GM12878 (cell line): ENCODE results near the gene STK17A. TPM values are rescaled to one million over a fixed set of nuclear protein-coding genes. Genes with fewer than 3 reads are reported as not detected.

Experiments
- ATAC-seq: fragments of 200-7000 bp; cut with Tn5 transposase; 3 replicates; pipeline ENCODE4 v1.9.1; 2020; ENCODE audit warnings: mild to moderate bottlenecking, moderate library complexity
- BruUV-seq: library from RNA; stranded (reverse); fragments of 400-500 nt; replicated peaks from 2 replicates; lab custom pipeline; 2021; lab: Mats Ljungman, UMichigan
- CTCF ChIA-PET: fragments of 300-600 bp; sonication (Branson Sonifier 250); formaldehyde crosslinking; extraction: SDS; loops from one replicate; lab custom pipeline; 2021; ENCODE audit warnings: inconsistent platforms; lab: Yijun Ruan, JAX
- POLR2A ChIA-PET: fragments of 350-600 bp; formaldehyde crosslinking; extraction: SDS; loops from one replicate; lab custom pipeline; 2021; ENCODE audit warnings: inconsistent platforms; lab: Charles Lee
- RAD21 ChIA-PET: fragments of 300-600 bp; sonication (Branson Sonifier 250); formaldehyde crosslinking; loops from one replicate; lab custom pipeline; 2023; ENCODE audit warnings: antibody characterized with exemption; ENCODE audit not compliant: unreplicated experiment; lab: Charles Lee
- SMC1A ChIA-PET: fragments of 300-600 bp; sonication (Branson Sonifier 250); formaldehyde crosslinking; loops from one replicate; lab custom pipeline; 2023; ENCODE audit not compliant: unreplicated experiment, uncharacterized antibody; lab: Charles Lee
- DNase-seq: peaks from one replicate; pipeline ENCODE4 v3.0.0-alpha.2; 2011; ENCODE audit warnings: low read depth, low spot score
- FAIRE-seq: peaks from 3 replicates; lab custom pipeline; 2011; peaks lifted over from hg19 to GRCh38; lab: Jason Lieb, UNC
- H2AFZ ChIP-seq: 2 replicates; pipeline ENCODE4 v1.6.0; 2011; ENCODE audit warnings: low read depth, low read length, control low read depth; ENCODE audit not compliant: control insufficient read depth
- H3K27ac ChIP-seq: 2 replicates; pipeline ENCODE4 v1.5.1; 2011; ENCODE audit warnings: control low read depth; ENCODE audit not compliant: control insufficient read depth, insufficient read depth
- H3K27me3 ChIP-seq, 2 experiments: replicated peaks in 1 of 2; 2 replicates each; pipeline versions ENCODE4 v1.6.0 to v1.6.1; 2011; ENCODE audit warnings: low read length in 1 of 2; ENCODE audit not compliant: control insufficient read depth in 2 of 2, insufficient read depth in 2 of 2
- H3K36me3 ChIP-seq, 2 experiments: 2 replicates each; pipeline ENCODE4 v1.5.1; 2011; ENCODE audit warnings: low read length in 1 of 2; ENCODE audit not compliant: control insufficient read depth in 2 of 2, insufficient read depth in 2 of 2
- H3K4me1 ChIP-seq: 2 replicates; pipeline ENCODE4 v1.6.1; 2011; ENCODE audit warnings: mild to moderate bottlenecking, low read length, moderate library complexity, mixed read lengths; ENCODE audit not compliant: control insufficient read depth, insufficient read depth
- H3K4me2 ChIP-seq: 2 replicates; pipeline ENCODE4 v1.6.0; 2011; ENCODE audit warnings: control low read depth; ENCODE audit not compliant: control insufficient read depth, insufficient read depth
- H3K4me3 ChIP-seq: fragments of 200-600 bp; sonication (generic); 2 replicates; pipeline ENCODE4 v1.5.1; 2016
- H3K79me2 ChIP-seq: 2 replicates; pipeline ENCODE4 v1.6.0; 2011; ENCODE audit warnings: low read length; ENCODE audit not compliant: control insufficient read depth, insufficient read depth
- H3K9ac ChIP-seq: 2 replicates; pipeline ENCODE4 v1.8.0; 2011; ENCODE audit warnings: low read length, control low read depth, mixed read lengths; ENCODE audit not compliant: control insufficient read depth, insufficient read depth
- H3K9me3 ChIP-seq: replicated peaks from 3 replicates; pipeline ENCODE4 v1.5.1; 2011; ENCODE audit warnings: mild to moderate bottlenecking, low read length; ENCODE audit not compliant: control insufficient read depth, insufficient read depth
- H4K20me1 ChIP-seq: 2 replicates; pipeline ENCODE4 v1.6.0; 2011; ENCODE audit not compliant: control insufficient read depth, insufficient read depth
- CBX5 ChIP-seq: sonication (generic); IDR thresholded peaks from 2 replicates; pipeline ENCODE4 v1.6.1; 2016; ENCODE audit warnings: low read depth, moderate library complexity, mild to moderate bottlenecking, inconsistent platforms
- CEBPB ChIP-seq, 2 experiments: fragments of 150-350 bp in 1 of 2; IDR thresholded peaks; 2 replicates each; pipeline ENCODE4 v1.6.1; 2012 to 2014; ENCODE audit warnings: low read depth in 2 of 2, low read length in 2 of 2, borderline replicate concordance in 1 of 2, inconsistent platforms in 1 of 2
- CHD2 ChIP-seq: IDR thresholded peaks from 2 replicates; pipeline ENCODE4 v1.6.1; 2011; ENCODE audit warnings: low read depth, low read length, improper control_type of control experiment, borderline replicate concordance
- CREB1 ChIP-seq: IDR thresholded peaks from 2 replicates; pipeline ENCODE4 v1.6.1; 2012; ENCODE audit warnings: low read depth, mild to moderate bottlenecking, inconsistent platforms
- HDAC2 ChIP-seq: fragments of 200-600 bp; sonication (generic); IDR thresholded peaks from 2 replicates; pipeline ENCODE4 v1.6.1; 2017
- IRF4 ChIP-seq: IDR thresholded peaks from 2 replicates; pipeline ENCODE4 v1.6.1; 2011; ENCODE audit warnings: low read depth, low read length
- POLR2AphosphoS2 ChIP-seq: IDR thresholded peaks from 2 replicates; pipeline ENCODE4 v1.6.1; 2011; ENCODE audit warnings: low read depth, mild to moderate bottlenecking, low read length, improper control_type of control experiment, moderate library complexity
- RUNX3 ChIP-seq: IDR thresholded peaks from 2 replicates; pipeline ENCODE4 v1.6.1; 2012; ENCODE audit warnings: low read length, inconsistent platforms
- SIN3A ChIP-seq: IDR thresholded peaks from 2 replicates; pipeline ENCODE4 v1.6.1; 2012; ENCODE audit warnings: low read depth, low read length, improper control_type of control experiment
- SRF ChIP-seq, 2 experiments: IDR thresholded peaks; 2 replicates each; pipeline ENCODE4 v1.6.1; 2011; ENCODE audit warnings: low read depth in 2 of 2, low read length in 2 of 2, mild to moderate bottlenecking in 1 of 2, moderate library complexity in 1 of 2
- TARDBP ChIP-seq: IDR thresholded peaks from 2 replicates; pipeline ENCODE4 v1.6.1; 2016; ENCODE audit warnings: borderline replicate concordance
- TCF3 ChIP-seq: IDR thresholded peaks from 2 replicates; pipeline ENCODE4 v1.6.1; 2012; ENCODE audit warnings: low read depth, mild to moderate bottlenecking, low read length, borderline replicate concordance; ENCODE audit not compliant: insufficient read depth
- TCF7 ChIP-seq: IDR thresholded peaks from 2 replicates; pipeline ENCODE4 v1.6.1; 2014; ENCODE audit warnings: antibody characterized with exemption, borderline replicate concordance
- WGBS: methylation state at CpG from one replicate; pipeline ENCODE4 v1.1.6; 2016; ENCODE audit warnings: low lambda C conversion rate; ENCODE audit not compliant: insufficient replicate concordance, insufficient coverage; ENCODE audit errors: missing lambda C conversion rate; 5-methylcytosine and 5-hydroxymethylcytosine counted together
- in situ Hi-C: fragments of 300-500 bp; cut with MboI; formaldehyde crosslinking; loops from 9 replicates; pipeline ENCODE4 v1.14.3; 2018; ENCODE audit warnings: mixed read lengths
- intact Hi-C: fragments of 100-400 bp; cut with micrococcal nuclease; formaldehyde crosslinking; loops from one replicate; pipeline ENCODE4 v1.14.2; 2022; ENCODE audit not compliant: unreplicated experiment
- polyA plus RNA-seq, 11 experiments: library from polyadenylated mRNA; depleted of rRNA in 4 of 11; unstranded in 6 of 11; stranded (reverse) in 5 of 11; fragments of >200 nt; fragmentation: Nextera tagmentation in 4 of 11; fragmentation: Illumina TruSeq in 1 of 11; extraction: Ambion mirVana in 4 of 11; extraction: Trizol in 1 of 11; gene quantifications; 1 replicate in 1 of 11; 2 replicates in 10 of 11; pipeline versions ENCODE4 v1.2.1 to v1.2.3, GENCODE V29; 2011 to 2016; ENCODE audit warnings: inconsistent platforms in 2 of 11, missing spikeins in 2 of 11, low read depth in 1 of 11
- total RNA-seq, 4 experiments: library from RNA; depleted of rRNA in 3 of 4; stranded (reverse); fragments of >200 nt in 3 of 4; fragmentation: Illumina TruSeq in 1 of 4; extraction: Trizol in 1 of 4; gene quantifications; 2 replicates each; pipeline versions ENCODE4 v1.2.1 to v1.2.3, GENCODE V29; 2013 to 2021
- TF ChIP-seq, protein P1 (sequence below): fragments of 450-650 bp; IDR thresholded peaks from 2 replicates; pipeline ENCODE4 v1.6.1; 2016; ENCODE audit warnings: mild to moderate bottlenecking
- TF ChIP-seq, protein P2 (sequence below): IDR thresholded peaks from 2 replicates; pipeline ENCODE4 v1.6.1; 2011; ENCODE audit warnings: low read depth, low read length, improper control_type of control experiment, borderline replicate concordance
- TF ChIP-seq, protein P3 (sequence below): fragments of 450-650 bp; IDR thresholded peaks from 2 replicates; pipeline ENCODE4 v1.6.1; 2018; ENCODE audit warnings: mild to moderate bottlenecking, low read depth, moderate library complexity; ENCODE audit not compliant: partially characterized antibody
- TF ChIP-seq, protein P4 (sequence below): IDR thresholded peaks from 2 replicates; pipeline ENCODE4 v1.6.1; 2012; ENCODE audit warnings: low read depth, low read length, improper control_type of control experiment

STK17A gene
- total and polyA plus RNA-seq, 10 of the 15 experiments (the other 5 are each of a cell fraction or from before 2014, with no cell fraction given), result 18.5 to 91.6 (median 70.8) TPM

DNA sequence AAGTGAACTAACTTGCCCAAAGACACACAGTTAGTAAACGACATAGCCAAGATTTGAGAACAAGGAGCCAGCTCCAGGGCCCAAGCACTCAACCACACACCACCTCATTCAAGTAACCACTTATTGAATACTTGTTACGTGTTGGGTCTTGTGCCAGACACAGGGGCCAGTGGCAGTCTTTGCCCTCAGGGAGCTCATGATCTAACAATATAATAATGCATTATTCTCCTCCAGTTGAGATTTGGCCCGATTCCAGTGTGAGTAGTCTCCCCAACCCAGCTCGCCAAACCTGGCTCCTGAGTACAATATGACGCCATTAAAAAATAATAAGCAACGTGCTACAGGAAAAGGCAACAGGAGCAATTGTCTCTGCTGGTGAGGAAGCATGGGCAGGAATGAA, 14.4 kb upstream of the STK17A start:
- no peaks in the 10 kb centered on the region; the same call in 2 of the 3 replicates for H3K9me3 ChIP-seq
- no peaks in the 10 kb centered on the region for H3K79me2 ChIP-seq
- H3K27me3 ChIP-seq, result no peaks in the 10 kb centered on the region
- FAIRE-seq, result no peak
- ChIA-PET SMC1A (interaction anchor here (0.6 to 3.1 kb wide), 5 partner anchors 14 to 178 kb away, joined by 3 to 9 read pairs (median 5); partner anchors contain the start of gene STK17A), CTCF (interaction anchor here (1.0 to 4.2 kb wide), 4 partner anchors 14 to 270 kb away, joined by 3 to 30 read pairs (median 5); partner anchors contain the start of gene STK17A), RAD21 (interaction anchor here (1.0 to 7.3 kb wide), 3 partner anchors 13 to 132 kb away, joined by 3 to 65 read pairs (median 5); partner anchors contain the start of gene STK17A), POLR2A (interaction anchor here (0.6 kb wide), 1 partner anchor 109 kb away, joined by 3 read pairs; no protein-coding TSS in a partner anchor)
- H3K4me3 ChIP-seq, result no peak overlapping the region
- H2AFZ ChIP-seq, result no peak overlapping the region
- H3K4me2 ChIP-seq, result no peak overlapping the region
- peaks cover 28% of the 10 kb centered on the region for H3K4me1 ChIP-seq
- no peaks in the 10 kb centered on the region for H4K20me1 ChIP-seq
- in situ Hi-C loops, result no loop called here
- H3K36me3 ChIP-seq, result no peaks in the 10 kb centered on the region
- ATAC-seq, result no peak
- no TSS peak for BruUV-seq
- WGBS, result 83% methylated on average over 6 of the region's 6 CpGs
- intact Hi-C loops, result no loop called here
- H3K9ac ChIP-seq, result no peak overlapping the region
- no peak overlapping the region for H3K27ac ChIP-seq
- no peak for DNase-seq
- TF ChIP-seq POLR2AphosphoS2 (no peak), CEBPB (IDR thresholded peaks at IDR 0.05; ENCODE audit: borderline replicate concordance in 1 of 2, low read depth in 2 of 2, low read length in 2 of 2) (no peak), TCF7 (no peak), CBX5 (no peak), SIN3A (no peak), TCF3 (no peak), SRF (IDR thresholded peaks at IDR 0.05; ENCODE audit: low read depth in 2 of 2, low read length in 2 of 2) (no peak), CHD2 (no peak), CREB1 (no peak), IRF4 (no peak), TARDBP (no peak), HDAC2 (no peak), RUNX3 (no peak)
- TF ChIP-seq, protein P1, sequence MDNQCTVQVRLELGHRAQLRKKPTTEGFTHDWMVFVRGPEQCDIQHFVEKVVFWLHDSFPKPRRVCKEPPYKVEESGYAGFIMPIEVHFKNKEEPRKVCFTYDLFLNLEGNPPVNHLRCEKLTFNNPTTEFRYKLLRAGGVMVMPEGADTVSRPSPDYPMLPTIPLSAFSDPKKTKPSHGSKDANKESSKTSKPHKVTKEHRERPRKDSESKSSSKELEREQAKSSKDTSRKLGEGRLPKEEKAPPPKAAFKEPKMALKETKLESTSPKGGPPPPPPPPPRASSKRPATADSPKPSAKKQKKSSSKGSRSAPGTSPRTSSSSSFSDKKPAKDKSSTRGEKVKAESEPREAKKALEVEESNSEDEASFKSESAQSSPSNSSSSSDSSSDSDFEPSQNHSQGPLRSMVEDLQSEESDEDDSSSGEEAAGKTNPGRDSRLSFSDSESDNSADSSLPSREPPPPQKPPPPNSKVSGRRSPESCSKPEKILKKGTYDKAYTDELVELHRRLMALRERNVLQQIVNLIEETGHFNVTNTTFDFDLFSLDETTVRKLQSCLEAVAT, result no peak
- TF ChIP-seq, protein P2, sequence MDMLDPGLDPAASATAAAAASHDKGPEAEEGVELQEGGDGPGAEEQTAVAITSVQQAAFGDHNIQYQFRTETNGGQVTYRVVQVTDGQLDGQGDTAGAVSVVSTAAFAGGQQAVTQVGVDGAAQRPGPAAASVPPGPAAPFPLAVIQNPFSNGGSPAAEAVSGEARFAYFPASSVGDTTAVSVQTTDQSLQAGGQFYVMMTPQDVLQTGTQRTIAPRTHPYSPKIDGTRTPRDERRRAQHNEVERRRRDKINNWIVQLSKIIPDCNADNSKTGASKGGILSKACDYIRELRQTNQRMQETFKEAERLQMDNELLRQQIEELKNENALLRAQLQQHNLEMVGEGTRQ, result no peak
- TF ChIP-seq, protein P3, sequence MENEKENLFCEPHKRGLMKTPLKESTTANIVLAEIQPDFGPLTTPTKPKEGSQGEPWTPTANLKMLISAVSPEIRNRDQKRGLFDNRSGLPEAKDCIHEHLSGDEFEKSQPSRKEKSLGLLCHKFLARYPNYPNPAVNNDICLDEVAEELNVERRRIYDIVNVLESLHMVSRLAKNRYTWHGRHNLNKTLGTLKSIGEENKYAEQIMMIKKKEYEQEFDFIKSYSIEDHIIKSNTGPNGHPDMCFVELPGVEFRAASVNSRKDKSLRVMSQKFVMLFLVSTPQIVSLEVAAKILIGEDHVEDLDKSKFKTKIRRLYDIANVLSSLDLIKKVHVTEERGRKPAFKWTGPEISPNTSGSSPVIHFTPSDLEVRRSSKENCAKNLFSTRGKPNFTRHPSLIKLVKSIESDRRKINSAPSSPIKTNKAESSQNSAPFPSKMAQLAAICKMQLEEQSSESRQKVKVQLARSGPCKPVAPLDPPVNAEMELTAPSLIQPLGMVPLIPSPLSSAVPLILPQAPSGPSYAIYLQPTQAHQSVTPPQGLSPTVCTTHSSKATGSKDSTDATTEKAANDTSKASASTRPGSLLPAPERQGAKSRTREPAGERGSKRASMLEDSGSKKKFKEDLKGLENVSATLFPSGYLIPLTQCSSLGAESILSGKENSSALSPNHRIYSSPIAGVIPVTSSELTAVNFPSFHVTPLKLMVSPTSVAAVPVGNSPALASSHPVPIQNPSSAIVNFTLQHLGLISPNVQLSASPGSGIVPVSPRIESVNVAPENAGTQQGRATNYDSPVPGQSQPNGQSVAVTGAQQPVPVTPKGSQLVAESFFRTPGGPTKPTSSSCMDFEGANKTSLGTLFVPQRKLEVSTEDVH, result no peak
- TF ChIP-seq, protein P4, sequence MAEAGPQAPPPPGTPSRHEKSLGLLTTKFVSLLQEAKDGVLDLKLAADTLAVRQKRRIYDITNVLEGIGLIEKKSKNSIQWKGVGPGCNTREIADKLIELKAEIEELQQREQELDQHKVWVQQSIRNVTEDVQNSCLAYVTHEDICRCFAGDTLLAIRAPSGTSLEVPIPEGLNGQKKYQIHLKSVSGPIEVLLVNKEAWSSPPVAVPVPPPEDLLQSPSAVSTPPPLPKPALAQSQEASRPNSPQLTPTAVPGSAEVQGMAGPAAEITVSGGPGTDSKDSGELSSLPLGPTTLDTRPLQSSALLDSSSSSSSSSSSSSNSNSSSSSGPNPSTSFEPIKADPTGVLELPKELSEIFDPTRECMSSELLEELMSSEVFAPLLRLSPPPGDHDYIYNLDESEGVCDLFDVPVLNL, result no peak
